HG02885 (cell line): Measurements from ENCODE around the gene USP3.
"Not testable (repeated sequence)": the region's sequence is repeated elsewhere in the genome, so short reads cannot be mapped to it uniquely, and the experiment has no call there.

Experiments used
- ATAC-seq: cut with Tn5 transposase; IDR thresholded peaks from one replicate; pipeline ENCODE4 v1.9.1; 2021; ENCODE audit warnings: mild to moderate bottlenecking; ENCODE audit not compliant: unreplicated experiment, poor library complexity

The USP3 gene

GRCh38 chr15:63601026-63601703 lies 96.8 kb downstream of the USP3 start:
- peak; percentile 6 for ATAC-seq

GRCh38 chr15:63601704-63602185 lies 97.4 kb downstream of the USP3 start:
- ATAC-seq: no peak

GRCh38 chr15:63602595-63602994 lies 98.2 kb downstream of the USP3 start:
- no peak for ATAC-seq

GRCh38 chr15:63603516-63603915 lies 99.1 kb downstream of the USP3 start:
- no peak for ATAC-seq

- no peak for ATAC-seq
Observed at GRCh38 chr15:63604281-63604680, 99.9 kb downstream of the USP3 start.

GRCh38 chr15:63605036-63605435 lies 100.6 kb downstream of the USP3 start:
- no peak for ATAC-seq

GRCh38 chr15:63605816-63606215 lies 101.4 kb downstream of the USP3 start:
- no peak for ATAC-seq

- no peak for ATAC-seq
Observed at GRCh38 chr15:63606308-63606707, 101.9 kb downstream of the USP3 start.

- no peak for ATAC-seq
Observed at GRCh38 chr15:63608989-63609388, 104.6 kb downstream of the USP3 start.

- no peak for ATAC-seq
Observed at GRCh38 chr15:63609448-63609847, 105.1 kb downstream of the USP3 start.

GRCh38 chr15:63610209-63610841 lies 105.9 kb downstream of the USP3 start:
- peak; percentile 58 for ATAC-seq

- no peak for ATAC-seq
Observed at GRCh38 chr15:63611177-63611576, 106.8 kb downstream of the USP3 start.

- no peak for ATAC-seq
Observed at GRCh38 chr15:63612300-63612699, 107.9 kb downstream of the USP3 start.

GRCh38 chr15:63615935-63616334 lies 111.5 kb downstream of the USP3 start:
- ATAC-seq: no peak

- not testable (repeated sequence) for ATAC-seq
Observed at GRCh38 chr15:63617147-63617546, 112.8 kb downstream of the USP3 start.

GRCh38 chr15:63617627-63618026 lies 113.2 kb downstream of the USP3 start:
- ATAC-seq: not testable (repeated sequence)

GRCh38 chr15:63620760-63621159 lies 116.4 kb downstream of the USP3 start:
- ATAC-seq: not testable (repeated sequence)

- no peak for ATAC-seq
Observed at GRCh38 chr15:63623232-63623969, 119.0 kb downstream of the USP3 start.

GRCh38 chr15:63626955-63627354 lies 122.6 kb downstream of the USP3 start:
- peak; percentile 66 for ATAC-seq

GRCh38 chr15:63628123-63628822 lies 123.9 kb downstream of the USP3 start:
- ATAC-seq: no peak
